HG03045 (cell line): Measurements from ENCODE around the gene ID4.
"Not testable (repeated sequence)": the region's sequence is repeated elsewhere in the genome, so short reads cannot be mapped to it uniquely, and the experiment has no call there.

Source experiments
- ATAC-seq: cut with Tn5 transposase; IDR thresholded peaks from one replicate; pipeline ENCODE4 v1.9.1; 2021; ENCODE audit warnings: mild to moderate bottlenecking, moderate library complexity; ENCODE audit not compliant: unreplicated experiment

Gene ID4

DNA sequence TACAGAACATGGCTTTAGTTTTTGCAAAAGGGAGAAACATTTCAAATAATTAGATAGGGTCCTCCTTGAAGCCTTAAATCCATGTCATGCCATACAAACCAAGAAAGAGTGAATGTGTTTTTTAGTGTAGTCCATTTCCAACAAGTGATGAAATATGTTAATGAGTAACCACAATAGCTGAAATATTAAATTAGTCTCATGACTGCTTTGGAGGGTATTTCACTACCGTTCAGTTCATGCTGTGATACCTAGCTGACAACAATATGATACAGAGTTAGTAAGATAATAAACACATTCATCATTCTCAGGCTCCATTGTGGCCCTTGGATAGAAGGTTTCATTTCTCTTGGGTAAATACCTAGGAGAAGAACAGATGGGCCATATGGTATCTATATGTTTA is 5.8 kb upstream of the ID4 start:
- no peak for ATAC-seq

- ATAC-seq: no peak
Observed at GRCh38 chr6:19833947-19834346, 3.2 kb upstream of the ID4 start.

DNA sequence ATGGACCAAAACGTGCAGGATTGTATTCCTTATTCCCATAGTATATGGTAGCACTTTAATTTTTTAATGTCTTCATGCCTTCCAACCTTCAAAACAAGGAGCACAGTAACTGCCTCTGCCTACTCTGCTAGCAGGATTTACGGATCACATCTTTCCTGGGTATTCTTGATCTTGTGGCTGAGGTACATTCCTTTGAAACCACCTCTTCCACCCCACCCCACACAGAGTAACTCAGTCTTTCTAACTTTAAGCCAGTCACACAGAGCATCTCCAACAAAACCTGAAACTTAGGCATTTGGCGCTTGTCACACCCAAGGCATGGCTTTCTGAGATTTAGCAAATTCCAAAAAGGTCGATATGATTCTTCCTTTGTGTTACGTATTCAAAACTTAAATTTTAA is 2.3 kb upstream of the ID4 start:
- ATAC-seq: no peak

DNA sequence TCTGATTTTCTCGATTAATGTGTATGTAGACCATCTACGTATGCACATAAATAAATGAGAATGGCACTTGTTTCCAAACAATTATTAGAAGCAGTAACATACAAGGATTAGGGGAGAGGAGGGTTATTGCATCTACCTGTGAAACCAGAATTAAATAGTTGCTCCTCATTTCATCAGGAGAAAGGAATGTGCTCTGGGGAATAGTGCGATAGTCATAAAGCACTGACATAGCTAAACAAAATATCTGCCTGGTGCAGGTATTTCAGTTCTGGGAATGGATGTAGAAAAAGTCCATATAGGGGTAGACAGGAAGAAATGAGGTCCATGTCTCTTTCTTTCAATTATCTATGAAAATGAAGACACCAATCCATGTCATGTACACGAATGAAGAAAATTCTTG is 1.6 kb upstream of the ID4 start:
- ATAC-seq: no peak

DNA sequence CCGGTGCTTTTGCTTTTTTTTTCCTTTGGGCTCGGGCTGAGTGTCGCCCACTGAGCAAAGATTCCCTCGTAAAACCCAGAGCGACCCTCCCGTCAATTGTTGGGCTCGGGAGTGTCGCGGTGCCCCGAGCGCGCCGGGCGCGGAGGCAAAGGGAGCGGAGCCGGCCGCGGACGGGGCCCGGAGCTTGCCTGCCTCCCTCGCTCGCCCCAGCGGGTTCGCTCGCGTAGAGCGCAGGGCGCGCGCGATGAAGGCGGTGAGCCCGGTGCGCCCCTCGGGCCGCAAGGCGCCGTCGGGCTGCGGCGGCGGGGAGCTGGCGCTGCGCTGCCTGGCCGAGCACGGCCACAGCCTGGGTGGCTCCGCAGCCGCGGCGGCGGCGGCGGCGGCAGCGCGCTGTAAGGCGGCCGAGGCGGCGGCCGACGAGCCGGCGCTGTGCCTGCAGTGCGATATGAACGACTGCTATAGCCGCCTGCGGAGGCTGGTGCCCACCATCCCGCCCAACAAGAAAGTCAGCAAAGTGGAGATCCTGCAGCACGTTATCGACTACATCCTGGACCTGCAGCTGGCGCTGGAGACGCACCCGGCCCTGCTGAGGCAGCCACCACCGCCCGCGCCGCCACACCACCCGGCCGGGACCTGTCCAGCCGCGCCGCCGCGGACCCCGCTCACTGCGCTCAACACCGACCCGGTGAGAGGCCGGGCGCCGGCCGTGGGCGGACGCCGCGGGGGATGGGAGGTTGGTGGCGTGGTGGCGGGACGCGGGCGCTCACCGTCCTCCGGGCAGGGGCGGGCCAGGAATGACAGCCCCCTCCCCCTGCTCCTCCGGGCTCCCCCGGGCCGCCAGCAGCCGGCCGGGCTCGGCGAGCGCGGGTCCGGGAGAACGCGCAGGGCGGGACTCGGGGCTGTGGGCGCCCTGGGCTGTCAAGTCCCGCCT is 606 bp downstream of the ID4 start:
- no peak for ATAC-seq

- no peak for ATAC-seq
Observed at GRCh38 chr6:19838442-19839236, 1.5 kb downstream of the ID4 start.

DNA sequence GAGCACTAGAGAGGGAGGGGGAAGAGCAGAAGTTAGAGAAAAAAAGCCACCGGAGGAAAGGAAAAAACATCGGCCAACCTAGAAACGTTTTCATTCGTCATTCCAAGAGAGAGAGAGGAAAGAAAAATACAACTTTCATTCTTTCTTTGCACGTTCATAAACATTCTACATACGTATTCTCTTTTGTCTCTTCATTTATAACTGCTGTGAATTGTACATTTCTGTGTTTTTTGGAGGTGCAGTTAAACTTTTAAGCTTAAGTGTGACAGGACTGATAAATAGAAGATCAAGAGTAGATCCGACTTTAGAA is 2.0 kb downstream of the ID4 start:
- ATAC-seq: no peak

- ATAC-seq: no peak
Observed at GRCh38 chr6:19839788-19840187, 2.6 kb downstream of the ID4 start.

GRCh38 chr6:19841181-19841580 is 4.0 kb downstream of the ID4 start:
- ATAC-seq: no peak

- ATAC-seq: no peak
Observed at GRCh38 chr6:19842030-19842615, 5.0 kb downstream of the ID4 start.

- ATAC-seq: no peak
Observed at GRCh38 chr6:19844689-19845088, 7.5 kb downstream of the ID4 start.

GRCh38 chr6:19845266-19846041 is 8.3 kb downstream of the ID4 start:
- no peak for ATAC-seq

GRCh38 chr6:19848465-19849029 is 11.4 kb downstream of the ID4 start:
- no peak for ATAC-seq

DNA sequence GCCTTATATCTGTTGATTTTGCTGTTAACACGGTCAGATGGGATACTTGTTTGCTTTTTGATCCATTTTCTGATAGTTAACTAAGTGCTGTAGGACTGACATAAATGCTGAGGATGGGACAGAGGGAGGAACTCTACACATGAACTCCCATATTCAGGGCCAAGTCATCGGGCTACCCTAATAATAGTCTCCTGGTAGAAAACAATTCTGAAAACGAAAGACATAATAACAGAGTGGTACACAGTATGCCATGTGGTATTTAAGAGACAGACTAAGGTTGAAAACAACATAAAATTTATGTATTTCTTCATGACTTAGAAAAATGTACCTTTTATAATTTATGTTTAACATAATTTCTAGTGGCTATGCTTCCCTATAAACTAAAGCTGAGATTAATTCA is 12.0 kb downstream of the ID4 start:
- no peak for ATAC-seq

DNA sequence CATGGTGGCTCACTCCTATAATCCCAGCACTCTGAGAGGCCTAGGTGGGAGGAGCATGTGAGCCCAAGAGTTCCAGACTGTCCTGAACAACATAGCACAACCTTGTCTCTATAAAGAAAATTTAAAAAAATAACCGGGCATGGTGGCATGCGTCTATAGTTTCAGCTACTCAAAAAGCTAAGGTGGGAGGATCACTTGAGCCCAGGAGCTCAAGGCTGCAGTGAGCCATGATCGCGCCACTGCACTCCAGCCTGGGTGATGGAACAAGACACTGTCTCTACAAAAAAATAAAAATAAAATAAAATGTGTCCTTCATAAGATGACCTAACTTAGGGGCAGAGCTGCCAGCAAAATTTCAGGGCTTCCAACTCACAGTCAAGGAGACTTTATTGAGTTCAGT is 12.6 kb downstream of the ID4 start:
- no peak for ATAC-seq

- no peak for ATAC-seq
Observed at GRCh38 chr6:19851241-19852089, 14.3 kb downstream of the ID4 start.

DNA sequence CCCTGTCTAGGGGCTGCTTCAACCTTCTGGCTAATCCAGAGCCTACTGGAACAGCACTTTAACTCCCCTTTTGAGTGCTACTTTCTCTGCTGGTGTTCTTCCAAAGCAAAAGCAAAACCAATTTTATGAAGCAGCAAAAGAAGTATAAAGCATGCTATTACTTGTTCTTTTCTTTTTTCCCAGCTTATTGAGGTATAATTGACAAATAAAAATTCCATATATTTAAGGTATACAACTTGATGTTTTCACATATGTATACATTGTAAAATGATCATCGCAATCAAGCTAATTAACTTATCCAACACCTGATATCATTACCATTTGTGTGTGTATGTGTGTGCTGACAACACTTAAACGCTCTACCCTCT is 14.9 kb downstream of the ID4 start:
- ATAC-seq: no peak

DNA sequence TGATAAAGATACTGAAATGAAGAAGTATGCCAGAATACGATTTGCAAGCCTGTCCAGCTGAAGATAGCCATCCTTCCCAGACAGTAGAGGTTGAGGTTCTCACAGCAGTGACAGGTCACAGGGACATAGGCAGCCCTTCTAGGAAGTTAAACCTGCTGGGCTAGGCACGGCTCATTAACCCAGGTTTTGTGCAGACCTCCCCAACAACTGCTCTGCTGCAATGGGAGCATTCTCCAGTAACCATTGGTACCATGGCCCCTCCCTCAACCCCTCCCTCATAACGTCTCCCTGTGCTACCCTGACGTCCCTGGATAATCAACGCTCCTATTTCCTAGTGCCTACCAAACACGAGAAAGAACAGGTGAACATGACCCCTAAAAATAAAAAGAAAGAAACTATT is 15.8 kb downstream of the ID4 start:
- no peak for ATAC-seq

DNA sequence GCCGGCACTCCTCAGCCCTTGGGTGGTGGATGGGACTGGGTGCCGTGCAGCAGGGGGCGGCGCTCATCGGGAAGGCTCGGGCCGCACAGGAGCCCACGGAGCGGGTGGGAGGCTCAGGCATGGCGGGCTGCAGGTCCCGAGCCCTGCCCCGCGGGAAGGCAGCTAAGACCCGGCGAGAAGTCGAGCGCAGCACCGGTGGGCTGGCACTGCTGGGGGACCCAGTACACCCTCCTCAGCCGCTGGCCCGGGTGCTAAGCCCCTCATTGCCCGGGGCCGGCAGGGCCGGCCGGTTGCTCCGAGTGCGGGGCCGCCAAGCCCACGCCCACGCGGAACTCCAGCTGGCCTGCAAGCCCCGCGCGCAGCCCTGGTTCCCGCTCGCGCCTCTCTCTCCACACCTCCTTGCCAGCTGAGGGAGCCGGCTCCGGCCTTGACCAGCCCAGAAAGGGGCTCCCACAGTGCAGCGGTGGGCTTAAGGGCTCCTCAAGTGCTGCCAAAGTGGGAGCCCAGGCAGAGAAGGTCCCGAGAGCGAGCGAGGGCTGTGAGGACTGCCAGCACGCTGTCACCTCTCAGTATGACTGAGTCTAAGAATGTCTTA is 17.3 kb downstream of the ID4 start:
- not testable (repeated sequence) for ATAC-seq

DNA sequence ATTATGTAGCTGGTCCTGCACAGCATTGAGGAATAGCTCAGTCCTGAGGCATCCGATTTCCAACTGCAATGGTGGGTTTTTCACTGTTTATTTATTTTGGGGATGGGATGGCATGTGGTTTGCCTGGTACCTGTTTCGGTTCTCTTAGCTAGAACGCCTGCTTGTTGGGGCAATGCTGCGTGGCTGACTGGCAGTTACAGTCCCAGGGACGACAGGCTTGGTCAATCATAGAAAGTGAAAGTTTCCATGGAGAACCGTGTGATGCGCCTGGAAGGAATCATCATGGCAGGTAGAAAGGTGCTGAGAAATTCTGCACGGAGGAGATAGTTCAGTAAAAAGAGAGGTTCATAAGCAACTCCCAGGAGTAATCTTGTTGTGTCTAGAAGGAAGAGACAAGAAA is 18.4 kb downstream of the ID4 start:
- ATAC-seq: no peak
